ENCODE data around the gene ZBTB26.

- TF ChIP-seq EZH2 (IDR thresholded peaks at IDR 0.05; ENCODE audit: borderline replicate concordance, insufficient read depth, low read length, poor library complexity, severe bottlenecking) (no peak), CTCF (IDR thresholded peaks at IDR 0.05; ENCODE audit: poor library complexity, severe bottlenecking) (no peak), EP300 (conservative IDR thresholded peaks at IDR 0.05; ENCODE audit: poor library complexity, severe bottlenecking) (no peak), RAD21 (conservative IDR thresholded peaks at IDR 0.05) (no peak)
These were observed 24.6 kb upstream of the ZBTB26 start for GRCh38 chr9:122955961-122956360.

Measured in neural cell (in vitro differentiated cells).